ENCODE data around the gene RAB15.

DNA sequence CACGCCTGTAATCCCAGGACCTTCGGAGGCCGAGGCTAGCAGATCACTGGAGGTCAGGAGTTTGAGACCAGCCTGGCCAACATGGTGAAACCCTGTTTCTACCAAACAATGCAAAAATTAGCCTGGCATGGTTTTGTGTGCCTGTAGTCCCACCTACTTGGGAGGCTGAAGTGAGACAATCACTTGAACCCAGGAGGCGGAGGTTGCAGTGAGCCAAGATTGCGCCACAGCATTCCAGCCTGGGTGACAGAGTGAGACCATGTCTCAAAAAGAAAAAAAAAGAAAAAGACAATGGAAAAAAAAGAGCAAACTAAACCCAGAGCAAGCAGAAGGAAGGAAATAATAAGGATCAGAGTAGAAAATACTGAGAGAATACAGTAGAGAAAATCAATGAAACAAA lies 52.5 kb downstream of the RAB15 start:
- TF ChIP-seq CTCF (tag by site-specific recombination; IDR thresholded peaks at IDR 0.05) (no peak), ZNF292 (tag by site-specific recombination; IDR thresholded peaks at IDR 0.05; ENCODE audit: borderline replicate concordance, low read depth) (no peak)
